Activated T-helper 1 cell treated with anti-CD3 and anti-CD28 coated beads, Interleukin-12 subunit alpha, Interleukin-12 subunit beta, Interleukin-2, Interleukin-4 antibody, amounts not matched to agents 30 ng/mL and 10 ng/mL and 1 ng/mL, durations not matched to agents 14 hours and 24 hours and 36 hours (primary cell): ENCODE data around the gene GLCE. TPM values are rescaled to one million over a fixed set of nuclear protein-coding genes. Genes with fewer than 3 reads are reported as not detected.
"Not testable (repeated sequence)": the region's sequence is repeated elsewhere in the genome, so short reads cannot be mapped to it uniquely, and the experiment has no call there.

ENCODE experiments used
- DNase-seq: peaks from one replicate; pipeline ENCODE4 v3.0.0; 2021; ENCODE audit warnings: low spot score
- H3K27ac Mint-ChIP-seq: one replicate; pipeline ENCODE4 v1.8.0; 2021; ENCODE audit warnings: mild to moderate bottlenecking, mixed read lengths
- H3K27me3 Mint-ChIP-seq: one replicate; pipeline ENCODE4 v1.8.0; 2022; ENCODE audit warnings: mild to moderate bottlenecking, moderate library complexity, mixed read lengths; ENCODE audit not compliant: insufficient read depth
- H3K36me3 Mint-ChIP-seq: one replicate; pipeline ENCODE4 v1.8.0; 2021; ENCODE audit warnings: low read depth, mixed read lengths
- H3K4me1 Mint-ChIP-seq: one replicate; pipeline ENCODE4 v1.8.0; 2021; ENCODE audit warnings: low read depth, mixed read lengths
- H3K4me3 Mint-ChIP-seq: one replicate; pipeline ENCODE4 v1.8.0; 2021; ENCODE audit warnings: mild to moderate bottlenecking, moderate library complexity, mixed read lengths
- H3K9me3 Mint-ChIP-seq: one replicate; pipeline ENCODE4 v1.8.0; 2021; ENCODE audit warnings: mixed read lengths
- intact Hi-C: fragments of 100-400 bp; cut with micrococcal nuclease; formaldehyde crosslinking; loops from one replicate; pipeline ENCODE4 v1.15.1; 2024
- total RNA-seq: library from RNA; stranded (reverse); gene quantifications from 2 replicates; pipeline ENCODE4 v1.2.3, GENCODE V29; 2022

Gene GLCE
- total RNA-seq, 1 donor from 2014 or later: 2.9 TPM

DNA sequence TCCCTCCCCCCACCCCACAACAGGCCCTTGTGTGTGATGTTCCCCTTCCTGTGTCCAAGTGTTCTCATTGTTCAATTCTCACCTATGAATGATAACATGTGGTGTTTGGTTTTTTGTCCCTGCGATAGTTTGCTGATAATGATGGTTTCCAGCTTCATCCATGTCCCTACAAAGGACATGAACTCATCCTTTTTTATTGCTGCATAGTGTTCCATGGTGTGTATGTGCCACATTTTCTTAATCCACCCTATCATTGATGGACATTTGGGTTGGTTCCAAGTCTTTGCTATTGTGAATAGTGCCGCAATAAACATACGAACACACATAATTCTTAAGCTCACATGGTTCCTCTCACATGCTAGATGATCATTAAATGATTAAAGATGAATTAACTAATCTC lies 9.1 kb downstream of the GLCE start:
- H3K4me1 Mint-ChIP-seq, H3K9me3 Mint-ChIP-seq, H3K36me3 Mint-ChIP-seq, DNase-seq, H3K27ac Mint-ChIP-seq, intact Hi-C loops, H3K4me3 Mint-ChIP-seq: not testable (repeated sequence)
- peaks cover 15% of the 10 kb centered on the region for H3K27me3 Mint-ChIP-seq

DNA sequence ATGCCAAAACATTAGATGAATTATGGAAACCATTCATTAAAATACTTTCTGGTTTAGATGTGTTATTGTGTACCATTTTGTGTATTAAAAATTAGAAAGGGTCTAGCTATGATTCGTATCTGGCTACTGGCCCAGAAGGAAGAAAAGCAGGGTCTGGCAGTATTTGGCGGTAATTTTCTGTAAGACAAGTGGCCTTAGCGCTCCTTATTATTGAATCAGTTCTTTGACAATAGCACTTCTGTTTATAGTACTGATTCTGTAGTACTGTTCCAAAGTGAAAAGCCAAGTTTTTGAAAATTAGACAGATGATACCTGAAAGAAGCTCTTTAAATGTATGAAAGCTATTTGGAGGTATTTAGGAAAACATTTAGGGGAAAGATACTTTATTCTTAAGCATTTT lies 10.2 kb downstream of the GLCE start:
- peaks cover 8% of the 10 kb centered on the region for H3K27me3 Mint-ChIP-seq

GRCh38 chr15:69172847-69173246 lies 12.4 kb downstream of the GLCE start:
- no peaks in the 10 kb centered on the region for H3K4me1 Mint-ChIP-seq
- no peak overlapping the region for H3K4me3 Mint-ChIP-seq
- DNase-seq: no peak
- intact Hi-C loops: no loop called here
- H3K9me3 Mint-ChIP-seq: no peaks in the 10 kb centered on the region
- no peak overlapping the region for H3K27ac Mint-ChIP-seq
- peaks cover 4% of the 10 kb centered on the region for H3K27me3 Mint-ChIP-seq
- no peaks in the 10 kb centered on the region for H3K36me3 Mint-ChIP-seq

More for the DNA sequence above, 10.2 kb downstream of the GLCE start:
- intact Hi-C loops: no loop called here
- no peaks in the 10 kb centered on the region for H3K4me1 Mint-ChIP-seq
- no peaks in the 10 kb centered on the region for H3K36me3 Mint-ChIP-seq
- H3K27ac Mint-ChIP-seq: no peak overlapping the region
- no peak overlapping the region for H3K4me3 Mint-ChIP-seq
- H3K9me3 Mint-ChIP-seq: no peaks in the 10 kb centered on the region
- DNase-seq: no peak

GRCh38 chr15:69175536-69175935 lies 15.1 kb downstream of the GLCE start:
- H3K9me3 Mint-ChIP-seq: no peaks in the 10 kb centered on the region
- no peaks in the 10 kb centered on the region for H3K4me1 Mint-ChIP-seq
- no peaks in the 10 kb centered on the region for H3K36me3 Mint-ChIP-seq
- no peak overlapping the region for H3K27ac Mint-ChIP-seq
- intact Hi-C loops: no loop called here
- no peak for DNase-seq
- no peak overlapping the region for H3K4me3 Mint-ChIP-seq
- peaks cover 10% of the 10 kb centered on the region for H3K27me3 Mint-ChIP-seq

DNA sequence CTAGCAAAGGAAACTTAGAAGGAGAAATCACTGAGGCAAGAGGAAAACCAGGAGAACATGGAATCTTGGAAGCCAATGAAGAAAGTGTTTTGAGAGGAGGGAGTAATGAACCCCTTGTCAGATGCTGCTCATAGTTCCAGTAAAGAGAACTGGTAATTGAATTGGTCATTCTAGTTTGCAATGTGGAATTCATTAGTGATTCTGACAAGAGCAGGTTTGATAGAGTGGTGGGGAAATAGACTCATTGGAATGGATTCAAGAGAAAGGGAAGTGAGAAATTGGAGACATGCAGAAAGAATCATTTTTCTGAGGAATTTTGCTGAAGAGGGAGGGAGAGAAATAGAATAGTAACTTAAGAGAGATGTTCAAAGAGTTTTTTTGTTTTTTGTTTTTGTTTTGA lies 21.0 kb downstream of the GLCE start:
- H3K27me3 Mint-ChIP-seq: peaks cover 8% of the 10 kb centered on the region
- no peaks in the 10 kb centered on the region for H3K9me3 Mint-ChIP-seq
- H3K4me3 Mint-ChIP-seq: no peak overlapping the region
- no peak overlapping the region for H3K27ac Mint-ChIP-seq
- no peaks in the 10 kb centered on the region for H3K4me1 Mint-ChIP-seq
- intact Hi-C loops: no loop called here
- DNase-seq: no peak
- no peaks in the 10 kb centered on the region for H3K36me3 Mint-ChIP-seq

DNA sequence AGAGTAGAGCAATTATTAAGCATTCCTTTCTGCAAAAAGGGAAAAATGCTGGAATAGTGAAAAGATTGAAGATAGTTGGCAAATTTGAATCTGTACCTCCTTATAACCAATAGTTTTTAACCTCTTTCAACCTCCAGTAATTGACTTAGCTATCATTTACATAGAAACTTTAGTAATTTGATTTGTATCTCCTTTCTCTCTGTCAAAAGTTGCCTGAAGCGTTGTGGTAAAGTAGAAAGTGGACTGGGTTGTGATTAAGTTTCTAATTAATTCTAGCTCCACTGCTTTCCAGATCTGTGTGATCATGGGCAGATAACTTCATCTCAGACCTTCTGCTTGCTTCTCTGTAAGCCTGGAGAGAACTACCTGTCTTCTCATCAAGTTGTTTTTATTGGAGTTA lies 24.8 kb downstream of the GLCE start:
- intact Hi-C loops: no loop called here
- no peaks in the 10 kb centered on the region for H3K27me3 Mint-ChIP-seq
- H3K4me1 Mint-ChIP-seq: no peaks in the 10 kb centered on the region
- no peak overlapping the region for H3K27ac Mint-ChIP-seq
- H3K36me3 Mint-ChIP-seq: no peaks in the 10 kb centered on the region
- no peak overlapping the region for H3K4me3 Mint-ChIP-seq
- no peaks in the 10 kb centered on the region for H3K9me3 Mint-ChIP-seq
- DNase-seq: no peak

DNA sequence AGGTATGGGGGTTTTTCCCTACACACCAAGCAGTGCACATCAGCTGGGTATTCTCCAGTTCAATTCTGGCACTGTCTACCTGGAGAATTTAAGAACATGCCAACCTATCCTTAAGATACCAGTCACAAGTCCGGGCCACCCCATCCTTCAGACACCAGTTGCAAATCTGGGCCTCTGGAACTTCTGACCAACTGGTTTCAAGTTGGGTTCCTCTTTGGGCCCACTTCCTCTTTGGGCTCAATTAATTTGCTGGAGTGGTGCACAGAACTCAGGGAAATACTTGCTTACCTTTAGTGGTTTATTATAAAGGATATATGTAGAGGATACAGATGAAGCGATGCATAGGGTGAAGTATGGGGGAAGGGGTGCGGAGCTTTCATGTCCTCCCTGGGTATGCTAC lies 25.3 kb downstream of the GLCE start:
- H3K9me3 Mint-ChIP-seq: no peaks in the 10 kb centered on the region
- no peak for DNase-seq
- no peaks in the 10 kb centered on the region for H3K27me3 Mint-ChIP-seq
- no peaks in the 10 kb centered on the region for H3K4me1 Mint-ChIP-seq
- H3K36me3 Mint-ChIP-seq: no peaks in the 10 kb centered on the region
- H3K27ac Mint-ChIP-seq: no peak overlapping the region
- no peak overlapping the region for H3K4me3 Mint-ChIP-seq
- intact Hi-C loops: no loop called here

DNA sequence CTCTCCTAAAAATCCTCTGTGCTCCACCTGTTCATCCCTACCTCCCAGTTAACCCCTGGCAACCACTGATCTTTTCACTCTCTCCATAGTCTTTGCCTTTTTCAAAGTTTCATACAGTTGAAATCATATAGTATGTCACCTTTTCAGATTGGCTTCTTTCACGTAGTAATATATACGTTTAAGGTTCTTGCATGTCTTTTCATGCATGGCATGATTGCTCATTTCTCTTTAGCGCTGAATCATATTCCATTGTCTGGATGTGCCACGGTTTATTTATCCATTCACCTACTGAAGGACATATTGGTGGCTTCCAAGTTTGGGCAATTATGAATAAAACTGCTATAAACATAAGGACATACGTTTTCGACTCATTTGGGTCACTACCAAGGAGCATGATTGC lies 28.7 kb downstream of the GLCE start:
- Mint-ChIP-seq H3K9me3 (no peaks in the 10 kb centered on the region), H3K4me3 (no peak overlapping the region), H3K27ac (no peak overlapping the region), H3K36me3 (no peaks in the 10 kb centered on the region), H3K4me1 (no peaks in the 10 kb centered on the region), H3K27me3 (no peaks in the 10 kb centered on the region)
- DNase-seq: no peak
- intact Hi-C loops: no loop called here

- Mint-ChIP-seq H3K4me3 (no peak overlapping the region), H3K27me3 (no peaks in the 10 kb centered on the region), H3K4me1 (no peaks in the 10 kb centered on the region), H3K9me3 (no peaks in the 10 kb centered on the region), H3K27ac (no peak overlapping the region), H3K36me3 (no peaks in the 10 kb centered on the region)
- no peak for DNase-seq
- intact Hi-C loops: no loop called here
These were observed 29.7 kb downstream of the GLCE start for GRCh38 chr15:69190091-69190490.

DNA sequence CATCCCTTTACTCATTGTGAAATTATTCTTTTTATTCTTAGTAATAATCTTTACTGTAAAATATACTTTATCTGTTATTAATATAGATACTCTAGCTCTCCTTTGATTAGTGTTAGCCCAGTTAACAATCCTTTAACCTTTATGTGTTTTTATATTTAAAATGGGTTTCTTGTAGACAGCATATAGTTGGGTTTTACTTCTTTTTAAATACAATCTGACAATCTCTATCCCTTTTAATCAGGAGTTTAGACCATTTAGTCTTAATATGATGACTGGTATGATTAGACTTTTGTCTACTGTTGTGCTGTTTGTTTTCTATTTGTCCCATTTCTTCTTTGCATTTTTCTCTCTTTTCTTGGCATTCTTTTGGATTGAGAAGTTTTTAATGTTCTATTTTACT lies 30.1 kb downstream of the GLCE start:
- Mint-ChIP-seq H3K27me3 (no peaks in the 10 kb centered on the region), H3K4me1 (no peaks in the 10 kb centered on the region), H3K4me3 (no peak overlapping the region), H3K36me3 (no peaks in the 10 kb centered on the region), H3K9me3 (no peaks in the 10 kb centered on the region), H3K27ac (no peak overlapping the region)
- intact Hi-C loops: no loop called here
- no peak for DNase-seq

GRCh38 chr15:69194025-69194827 lies 33.8 kb downstream of the GLCE start:
- H3K4me3 Mint-ChIP-seq: no peak overlapping the region
- no peaks in the 10 kb centered on the region for H3K4me1 Mint-ChIP-seq
- intact Hi-C loops: loop anchor here (2.0 kb wide), 1 partner anchor 33 kb away; the partner anchor contains the start of gene GLCE
- no peaks in the 10 kb centered on the region for H3K27me3 Mint-ChIP-seq
- no peaks in the 10 kb centered on the region for H3K36me3 Mint-ChIP-seq
- H3K27ac Mint-ChIP-seq: no peak overlapping the region
- no peaks in the 10 kb centered on the region for H3K9me3 Mint-ChIP-seq
- no peak for DNase-seq

GRCh38 chr15:69194854-69195253 lies 34.4 kb downstream of the GLCE start:
- Mint-ChIP-seq H3K4me1 (no peaks in the 10 kb centered on the region), H3K9me3 (no peaks in the 10 kb centered on the region), H3K4me3 (no peak overlapping the region), H3K36me3 (no peaks in the 10 kb centered on the region), H3K27ac (no peak overlapping the region), H3K27me3 (no peaks in the 10 kb centered on the region)
- intact Hi-C loops: loop anchor here (2.0 kb wide), 1 partner anchor 34 kb away; the partner anchor contains the start of gene GLCE
- DNase-seq: no peak

DNA sequence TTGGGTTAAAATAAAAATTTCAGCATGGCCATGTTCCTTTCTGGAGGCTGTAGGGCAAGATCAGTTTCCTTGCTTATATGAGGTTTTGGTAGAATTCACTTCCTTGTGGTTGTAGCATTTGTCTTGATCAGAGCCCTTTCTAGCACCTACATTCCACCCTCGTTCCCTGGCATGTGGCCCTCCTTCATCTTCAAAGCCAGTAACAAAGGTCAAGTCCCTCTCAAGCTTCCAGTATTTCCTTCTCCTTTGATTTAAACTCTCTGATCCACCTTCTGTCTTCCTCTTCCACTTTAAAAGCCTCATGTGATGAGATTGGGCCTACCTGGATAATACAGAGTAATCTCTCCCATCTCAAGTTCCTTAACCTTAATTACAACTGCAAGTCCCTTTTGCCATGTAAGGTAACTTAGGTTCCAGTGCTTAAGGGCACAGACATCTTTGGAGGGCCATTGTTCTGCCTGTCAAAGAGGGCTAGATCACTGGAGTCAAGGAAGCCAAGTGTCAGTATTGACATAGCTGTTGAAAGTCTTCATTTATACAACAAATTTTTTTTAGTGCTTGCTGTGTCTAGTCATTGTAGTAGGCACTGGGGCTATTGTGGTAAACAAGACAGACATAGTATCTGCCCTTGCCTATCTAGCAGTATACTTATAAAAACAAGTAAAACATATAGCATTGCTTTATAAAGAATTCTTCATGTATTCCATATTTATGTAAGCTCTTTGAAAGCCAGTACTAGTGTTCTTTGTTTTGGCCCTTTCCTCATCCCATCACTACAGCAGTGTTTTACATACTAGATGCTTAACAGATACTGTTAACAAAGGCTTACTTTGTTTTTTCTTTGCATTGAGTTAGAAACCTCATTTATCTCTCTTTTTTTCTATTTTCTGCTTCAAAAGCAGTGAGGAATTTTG lies 40.7 kb downstream of the GLCE start:
- intact Hi-C loops: no loop called here
- Mint-ChIP-seq H3K36me3 (no peaks in the 10 kb centered on the region), H3K4me3 (no peak overlapping the region), H3K4me1 (no peaks in the 10 kb centered on the region), H3K9me3 (no peaks in the 10 kb centered on the region), H3K27me3 (peaks cover 2% of the 10 kb centered on the region), H3K27ac (no peak overlapping the region)
- DNase-seq: no peak
